T-helper 9 cell (primary cell): Measurements from ENCODE around the gene FLYWCH1.

ENCODE experiments used
- DNase-seq: peaks from one replicate; pipeline ENCODE4 v3.0.0-alpha.2; 2020

FLYWCH1 gene

DNA sequence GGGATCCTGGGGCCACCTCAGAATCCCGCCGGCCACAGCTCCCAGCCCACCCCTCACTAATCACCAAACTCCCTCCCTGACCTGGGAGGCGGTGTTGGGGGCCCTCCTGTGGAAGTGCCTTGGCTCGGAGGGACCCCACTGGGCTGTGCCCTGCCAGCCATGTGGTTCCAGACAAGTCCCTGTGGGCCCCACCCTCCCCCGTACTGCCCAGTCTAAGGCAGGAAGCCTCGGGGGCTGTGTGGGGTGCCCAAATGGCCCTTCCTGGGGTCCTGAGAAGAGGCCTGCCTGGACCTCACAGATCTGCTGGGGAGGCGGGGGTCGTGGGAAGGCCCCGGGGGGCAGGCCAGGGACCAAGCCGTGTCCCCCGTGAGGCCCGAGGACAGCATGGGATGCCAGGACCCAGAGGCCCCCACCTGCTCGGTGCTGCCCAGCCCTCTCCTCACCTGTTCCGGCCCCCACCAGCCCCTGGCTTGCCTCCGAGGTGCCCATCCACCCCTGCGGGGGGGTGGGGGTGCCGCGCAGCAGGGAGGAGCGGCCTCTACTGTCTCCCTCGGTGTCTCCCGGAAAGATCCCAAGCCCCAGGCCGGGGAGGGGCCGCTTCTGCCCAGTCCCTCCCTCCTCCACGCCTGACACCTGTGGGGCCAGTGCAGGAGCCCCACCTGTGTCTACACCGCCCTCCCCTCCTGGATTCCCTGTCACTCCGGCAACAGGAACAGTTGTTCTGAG is 43.1 kb downstream of the FLYWCH1 start:
- no peak for DNase-seq

GRCh38 chr16:2955438-2955778 is 43.7 kb downstream of the FLYWCH1 start:
- DNase-seq: no peak

- no peak for DNase-seq
These were observed 44.2 kb downstream of the FLYWCH1 start for GRCh38 chr16:2955779-2956578.

DNA sequence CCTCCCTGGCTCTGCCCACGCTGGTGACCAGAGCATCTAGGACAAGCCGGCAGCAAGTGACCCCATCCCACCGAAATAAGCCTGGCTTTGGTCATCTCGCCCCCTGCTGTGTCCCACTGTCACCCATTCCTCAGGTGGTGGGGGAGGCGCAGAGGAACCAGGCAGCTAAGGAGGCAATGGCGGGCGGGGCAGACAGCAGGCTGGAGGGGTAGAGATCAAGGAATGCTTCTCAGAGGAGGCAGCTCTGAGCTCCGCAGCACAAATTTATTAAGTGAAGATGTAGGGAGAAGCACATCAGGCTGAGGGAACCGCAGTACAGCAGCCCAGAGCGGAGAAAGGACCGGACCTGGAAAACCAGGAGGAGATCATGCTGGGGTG is 44.8 kb downstream of the FLYWCH1 start:
- DNase-seq: no peak

- no peak for DNase-seq
These were observed 47.5 kb downstream of the FLYWCH1 start for GRCh38 chr16:2959206-2959605.

DNA sequence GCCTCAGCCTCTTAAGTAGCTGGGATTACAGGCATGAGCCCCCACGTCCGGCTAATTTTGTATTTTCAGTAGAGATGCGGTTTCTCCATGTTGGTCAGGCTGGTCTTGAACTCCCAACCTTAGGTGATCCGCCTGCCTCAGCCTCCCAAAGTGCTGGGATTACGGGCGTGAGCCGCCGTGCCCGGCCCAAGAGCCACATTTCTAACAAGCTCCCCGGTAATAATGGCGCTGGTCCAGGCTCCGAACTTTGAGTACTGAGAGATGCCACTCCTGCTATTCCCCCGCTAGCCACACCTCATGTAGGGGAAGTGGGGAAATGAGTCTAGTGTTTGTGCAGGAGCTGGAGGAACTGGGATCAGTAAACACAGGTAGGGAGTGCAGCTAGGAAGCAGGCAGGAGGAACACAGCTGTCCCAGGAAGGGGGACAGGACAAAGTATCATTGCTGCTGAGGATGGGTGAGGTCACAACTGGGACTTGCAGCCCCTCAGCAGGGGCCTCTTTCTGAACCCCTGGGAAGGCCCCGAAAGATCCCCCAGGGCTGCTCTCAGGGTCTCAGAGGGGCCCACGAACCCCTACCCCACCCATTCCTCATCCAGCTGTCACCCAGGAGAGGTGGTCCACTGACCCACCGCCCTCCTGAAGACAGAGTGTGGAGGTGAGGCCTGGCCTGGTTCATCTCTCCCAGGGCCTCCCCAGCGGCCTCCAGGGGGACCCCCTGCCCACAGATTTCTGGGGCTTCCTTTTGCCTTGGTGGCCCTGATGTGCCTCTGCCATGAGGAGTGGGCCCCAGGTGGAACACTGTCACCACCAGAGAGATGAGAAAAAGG is 48.7 kb downstream of the FLYWCH1 start:
- DNase-seq: no peak

DNA sequence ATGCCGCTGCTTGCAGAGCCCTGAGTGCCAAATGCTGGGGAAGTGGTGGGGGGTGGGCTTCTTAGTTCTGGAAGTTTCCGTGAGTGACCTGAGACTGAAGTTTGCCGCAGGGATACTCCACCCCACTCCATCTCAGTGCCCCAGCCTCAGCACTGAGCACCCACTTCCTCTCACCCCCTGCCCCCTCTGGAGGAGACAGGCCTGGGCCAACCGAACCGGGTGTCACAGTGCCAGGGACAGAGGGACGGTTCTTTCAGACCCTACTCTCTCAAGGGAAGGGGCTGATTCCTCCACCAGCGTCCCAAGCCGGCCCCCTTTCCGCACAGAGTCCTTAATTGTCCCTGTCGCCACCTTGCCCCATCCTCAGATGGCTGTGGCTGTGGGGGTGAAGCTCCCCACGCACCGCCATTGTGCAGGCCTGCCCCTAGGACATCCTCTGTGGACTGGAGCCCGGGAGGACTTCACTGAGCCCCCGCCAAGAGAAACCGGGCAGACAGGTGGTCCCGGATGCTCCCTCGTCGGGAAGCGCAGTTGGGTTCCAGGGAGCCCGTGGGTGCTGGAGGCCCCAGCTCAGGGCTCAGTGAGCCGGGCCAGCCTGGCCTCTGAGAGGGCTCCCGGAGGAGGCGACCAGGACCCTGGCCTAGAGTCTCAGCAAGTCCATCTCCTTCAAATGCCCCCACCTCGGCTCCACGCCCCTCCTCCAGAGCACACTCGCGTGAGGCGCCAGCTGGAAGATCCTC is 50.8 kb downstream of the FLYWCH1 start:
- no peak for DNase-seq

- no peak for DNase-seq
These were observed 51.5 kb downstream of the FLYWCH1 start for GRCh38 chr16:2963074-2963722.

DNA sequence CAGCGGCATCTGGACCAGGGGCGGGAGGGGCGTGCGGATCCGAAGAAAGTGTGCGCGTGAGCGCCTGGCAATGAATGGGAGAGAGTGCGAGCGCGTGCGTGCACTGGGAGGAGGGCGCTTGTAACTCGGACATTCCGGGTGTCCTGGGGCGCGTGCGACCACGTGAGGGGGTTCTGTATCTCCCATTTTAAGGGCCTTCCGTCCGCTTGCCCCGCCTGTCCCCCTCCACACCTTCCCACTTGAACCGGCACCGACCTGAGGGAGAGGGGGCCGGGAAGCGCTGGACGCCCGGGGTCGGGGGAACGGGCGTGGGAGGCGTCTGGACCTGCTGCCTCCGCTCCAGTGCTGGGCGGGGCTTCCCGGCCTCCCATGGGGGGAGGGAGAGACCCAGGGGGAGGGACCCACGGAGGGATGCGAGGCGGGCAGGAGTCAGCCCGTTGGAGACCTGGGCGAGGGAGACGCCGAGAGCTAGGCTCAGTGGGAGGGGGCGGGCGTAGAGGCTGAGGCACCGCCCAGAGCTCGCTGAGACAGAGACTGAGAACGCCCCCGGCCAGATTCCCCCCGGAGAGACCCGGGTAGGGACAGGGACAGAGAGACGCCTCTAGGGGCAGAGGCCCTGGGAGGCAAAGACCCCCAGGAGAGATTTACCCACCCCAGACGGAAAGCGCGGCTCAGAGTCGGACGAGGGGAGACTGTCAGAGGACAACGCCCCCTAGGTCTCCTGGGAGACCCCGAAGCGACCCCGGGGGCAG is 52.2 kb downstream of the FLYWCH1 start, which contains the start of gene KREMEN2:
Gene KREMEN2 (plus strand): TSS at position 553 of the 752 bp plus-strand sequence. CDS start 246 bp downstream, outside the sequence.
- no peak for DNase-seq

- DNase-seq: peak; percentile 53
These were observed 53.0 kb downstream of the FLYWCH1 start for GRCh38 chr16:2964475-2965336.

GRCh38 chr16:2966043-2966807 is 54.5 kb downstream of the FLYWCH1 start:
- DNase-seq: no peak

DNA sequence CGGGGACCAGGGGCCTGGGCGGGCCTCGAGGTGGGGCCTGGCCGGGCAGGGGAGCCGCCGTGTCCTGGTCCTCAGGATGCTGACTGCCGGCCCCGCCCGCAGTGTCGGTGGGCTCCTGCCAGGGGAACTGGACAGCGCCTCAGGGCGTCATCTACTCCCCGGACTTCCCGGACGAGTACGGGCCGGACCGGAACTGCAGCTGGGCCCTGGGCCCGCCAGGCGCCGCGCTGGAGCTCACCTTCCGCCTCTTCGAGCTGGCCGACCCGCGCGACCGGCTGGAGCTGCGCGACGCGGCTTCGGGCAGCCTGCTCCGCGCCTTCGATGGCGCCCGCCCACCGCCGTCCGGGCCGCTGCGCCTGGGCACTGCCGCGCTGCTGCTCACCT is 55.1 kb downstream of the FLYWCH1 start:
- no peak for DNase-seq

- DNase-seq: no peak
These were observed 55.5 kb downstream of the FLYWCH1 start for GRCh38 chr16:2967211-2967631.

GRCh38 chr16:2967721-2968161 is 56.0 kb downstream of the FLYWCH1 start:
- no peak for DNase-seq

- no peak for DNase-seq
These were observed 56.6 kb downstream of the FLYWCH1 start for GRCh38 chr16:2968368-2968737.

GRCh38 chr16:2968738-2969544 is 57.2 kb downstream of the FLYWCH1 start, which contains the start of gene PAQR4:
Gene PAQR4 (plus strand): TSS chr16:2969348. CDS start chr16:2969675, 327 bp downstream.
- peak; percentile 61 for DNase-seq

DNA sequence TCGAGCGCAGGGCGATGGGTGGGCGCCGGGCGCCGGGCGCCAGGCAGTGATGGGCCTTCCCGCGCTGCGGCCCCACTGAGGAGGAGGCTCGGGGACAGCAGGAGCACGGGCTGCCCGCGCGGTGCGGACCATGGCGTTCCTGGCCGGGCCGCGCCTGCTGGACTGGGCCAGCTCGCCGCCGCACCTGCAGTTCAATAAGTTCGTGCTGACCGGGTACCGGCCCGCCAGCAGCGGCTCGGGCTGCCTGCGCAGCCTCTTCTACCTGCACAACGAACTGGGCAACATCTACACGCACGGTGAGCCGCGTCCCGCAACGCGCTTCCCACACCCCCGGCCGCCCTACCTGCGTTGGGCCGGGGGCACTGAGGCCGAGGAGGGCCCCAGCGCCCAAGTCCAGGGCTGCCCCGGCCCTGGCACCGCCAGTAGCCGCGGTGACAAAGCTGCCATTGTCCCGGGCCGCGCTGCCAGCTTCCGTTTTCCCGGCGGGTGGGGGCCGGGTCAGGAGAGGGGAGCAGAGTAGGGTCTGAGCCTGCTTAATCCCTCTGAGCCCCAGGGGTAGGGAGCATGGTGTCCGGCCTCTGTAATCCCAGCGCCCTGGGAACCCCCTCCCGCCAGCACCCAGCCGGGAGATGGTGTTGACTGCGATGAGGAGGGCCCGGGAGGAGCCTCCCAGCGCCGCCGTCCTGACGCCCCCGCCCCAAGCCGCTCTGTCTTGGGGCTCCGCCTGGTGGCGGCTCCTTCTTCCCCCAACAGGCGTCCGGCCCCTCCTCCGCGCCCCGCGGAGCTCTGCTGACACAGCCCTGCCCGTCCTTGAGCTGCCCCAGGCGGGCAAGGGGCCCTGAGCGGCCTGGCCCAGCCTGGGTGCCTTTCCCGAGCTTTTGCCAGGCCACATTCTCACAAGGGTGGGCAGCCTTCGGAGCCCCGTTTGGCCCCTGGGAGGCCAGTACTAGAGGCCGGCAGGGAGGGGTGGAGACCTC is 58.1 kb downstream of the FLYWCH1 start:
- DNase-seq: peak; percentile 59
